Measurements from ENCODE around the gene HOMEZ. TPM values are rescaled to one million over a fixed set of nuclear protein-coding genes. Genes with fewer than 3 reads are reported as not detected.
A peak's percentile ranks its signal among the peaks of the same experiment; 100 is the strongest.
"Not testable (repeated sequence)": the region's sequence is repeated elsewhere in the genome, so short reads cannot be mapped to it uniquely, and the experiment has no call there.

HOMEZ gene
- total and polyA plus RNA-seq, 2 experiments from 2014 or later = 8.2 to 11.2 TPM

DNA sequence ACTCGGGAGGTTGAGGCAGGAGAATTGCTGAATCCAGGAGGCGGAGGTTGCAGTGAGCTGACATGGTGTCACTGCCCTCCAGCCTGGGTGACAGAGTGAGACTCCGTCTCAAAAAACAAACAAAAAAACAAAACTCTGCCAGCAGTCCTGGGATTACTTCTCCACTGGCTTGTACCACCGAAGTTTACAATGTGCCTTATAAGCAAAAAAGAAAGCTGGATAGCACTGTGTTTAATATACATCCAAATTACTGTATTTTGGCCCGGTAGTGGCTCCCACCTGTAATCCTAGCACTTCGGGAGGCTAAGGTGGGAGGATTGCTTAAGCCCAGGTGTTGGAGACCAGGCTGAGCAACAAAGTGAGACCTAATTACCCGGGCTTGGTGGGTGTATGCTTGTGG lies 16.7 kb downstream of the HOMEZ start:
- H3K9me2 ChIP-seq (replicated peaks; ENCODE audit: insufficient read depth) = no peaks in the 10 kb centered on the region

DNA sequence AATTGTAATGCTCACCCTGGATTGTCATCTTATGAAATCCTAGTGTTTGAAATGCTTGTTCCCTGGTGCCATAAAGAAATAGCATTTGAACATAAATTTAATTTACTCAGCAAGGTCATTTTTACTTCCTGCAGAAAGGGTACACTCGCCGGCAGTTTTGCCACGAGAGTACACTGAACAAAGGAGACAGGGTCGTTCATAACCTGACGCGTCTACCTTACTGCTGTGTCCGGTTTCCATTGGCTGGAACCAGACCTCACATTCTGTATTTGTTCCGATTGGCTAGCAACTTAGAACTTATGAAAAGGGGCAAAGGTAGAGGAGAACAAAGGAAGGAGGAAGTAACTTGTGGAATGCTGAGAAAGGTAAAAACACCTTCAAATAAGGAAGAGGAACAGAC lies 25.1 kb downstream of the HOMEZ start:
- H2AFZ ChIP-seq = peak overlapping the region; percentile 74
- H4K20me1 ChIP-seq (ENCODE audit: insufficient read depth, poor library complexity, severe bottlenecking); H3K9me2 ChIP-seq (replicated peaks; ENCODE audit: insufficient read depth): not testable (repeated sequence)

More for the DNA sequence above, 16.7 kb downstream of the HOMEZ start:
- no peak for DNase-seq (ENCODE audit: low spot score)
- no peak overlapping the region for H3K4me3 ChIP-seq
- no peak overlapping the region for H3K27ac ChIP-seq
- no peaks in the 10 kb centered on the region for H3K4me1 ChIP-seq (ENCODE audit: insufficient read depth)
- no peak overlapping the region for H2AFZ ChIP-seq
- H3K9me3 ChIP-seq (ENCODE audit: low read depth) = no peaks in the 10 kb centered on the region
- H4K20me1 ChIP-seq (ENCODE audit: insufficient read depth, poor library complexity, severe bottlenecking) = no peaks in the 10 kb centered on the region
- TF ChIP-seq EZH2phosphoT487 (IDR thresholded peaks at IDR 0.05; ENCODE audit: low read depth, severe bottlenecking, unreplicated experiment) (no peak), EZH2 (IDR thresholded peaks at IDR 0.05; ENCODE audit: borderline replicate concordance) (no peak)
- TF ChIP-seq, protein P1, sequence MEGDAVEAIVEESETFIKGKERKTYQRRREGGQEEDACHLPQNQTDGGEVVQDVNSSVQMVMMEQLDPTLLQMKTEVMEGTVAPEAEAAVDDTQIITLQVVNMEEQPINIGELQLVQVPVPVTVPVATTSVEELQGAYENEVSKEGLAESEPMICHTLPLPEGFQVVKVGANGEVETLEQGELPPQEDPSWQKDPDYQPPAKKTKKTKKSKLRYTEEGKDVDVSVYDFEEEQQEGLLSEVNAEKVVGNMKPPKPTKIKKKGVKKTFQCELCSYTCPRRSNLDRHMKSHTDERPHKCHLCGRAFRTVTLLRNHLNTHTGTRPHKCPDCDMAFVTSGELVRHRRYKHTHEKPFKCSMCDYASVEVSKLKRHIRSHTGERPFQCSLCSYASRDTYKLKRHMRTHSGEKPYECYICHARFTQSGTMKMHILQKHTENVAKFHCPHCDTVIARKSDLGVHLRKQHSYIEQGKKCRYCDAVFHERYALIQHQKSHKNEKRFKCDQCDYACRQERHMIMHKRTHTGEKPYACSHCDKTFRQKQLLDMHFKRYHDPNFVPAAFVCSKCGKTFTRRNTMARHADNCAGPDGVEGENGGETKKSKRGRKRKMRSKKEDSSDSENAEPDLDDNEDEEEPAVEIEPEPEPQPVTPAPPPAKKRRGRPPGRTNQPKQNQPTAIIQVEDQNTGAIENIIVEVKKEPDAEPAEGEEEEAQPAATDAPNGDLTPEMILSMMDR (IDR thresholded peaks at IDR 0.05; ENCODE audit: poor library complexity) = no peak
- no peaks in the 10 kb centered on the region for H3K36me3 ChIP-seq (replicated peaks; ENCODE audit: insufficient read depth, low read depth)
- no peaks in the 10 kb centered on the region for H3K79me2 ChIP-seq
- H3K27me3 ChIP-seq = peaks cover 2% of the 10 kb centered on the region
- no peak overlapping the region for H3K4me2 ChIP-seq
- WGBS (ENCODE audit: low lambda C conversion rate, missing lambda C conversion rate) = 94% methylated on average over 7 of the region's 7 CpGs

DNA sequence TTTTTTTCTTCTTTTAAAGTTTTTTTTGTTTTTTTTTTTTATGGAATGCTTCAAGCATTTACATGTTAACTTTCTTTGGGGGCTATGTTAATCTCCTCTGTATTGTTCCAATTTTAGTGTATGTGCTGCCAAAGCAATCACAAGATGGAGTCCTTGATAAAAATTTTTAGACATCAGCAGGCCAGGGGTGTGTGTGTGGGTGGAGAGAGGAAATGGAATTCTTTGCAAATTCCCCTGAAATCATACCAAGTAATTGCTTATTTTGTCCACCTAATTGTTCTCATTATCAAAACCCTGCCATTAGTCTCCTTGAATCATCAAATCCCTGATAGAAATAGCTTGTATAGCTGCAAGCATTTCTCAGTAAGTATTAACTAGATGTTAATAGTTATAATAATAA lies 26.5 kb downstream of the HOMEZ start:
- DNase-seq (ENCODE audit: low spot score) = no peak
- TF ChIP-seq EZH2 (IDR thresholded peaks at IDR 0.05; ENCODE audit: borderline replicate concordance) = no peak
- no peak for TF ChIP-seq EZH2phosphoT487 (IDR thresholded peaks at IDR 0.05; ENCODE audit: low read depth, severe bottlenecking, unreplicated experiment)
- TF ChIP-seq, protein P1 (IDR thresholded peaks at IDR 0.05; ENCODE audit: poor library complexity) = no peak
- no peaks in the 10 kb centered on the region for H3K79me2 ChIP-seq
- H4K20me1 ChIP-seq (ENCODE audit: insufficient read depth, poor library complexity, severe bottlenecking) = no peaks in the 10 kb centered on the region
- H3K9me2 ChIP-seq (replicated peaks; ENCODE audit: insufficient read depth) = no peaks in the 10 kb centered on the region
- H3K4me1 ChIP-seq (ENCODE audit: insufficient read depth) = peaks cover 3% of the 10 kb centered on the region
- H3K27me3 ChIP-seq = peaks cover 4% of the 10 kb centered on the region
- no peaks in the 10 kb centered on the region for H3K36me3 ChIP-seq (replicated peaks; ENCODE audit: insufficient read depth, low read depth)
- H3K27ac ChIP-seq = no peak overlapping the region
- no peak overlapping the region for H3K4me2 ChIP-seq
- H2AFZ ChIP-seq = no peak overlapping the region
- H3K4me3 ChIP-seq = no peak overlapping the region
- no peaks in the 10 kb centered on the region for H3K9me3 ChIP-seq (ENCODE audit: low read depth)

More for the DNA sequence above, 25.1 kb downstream of the HOMEZ start:
- not testable (repeated sequence) for H3K4me1 ChIP-seq (ENCODE audit: insufficient read depth); H3K36me3 ChIP-seq (replicated peaks; ENCODE audit: insufficient read depth, low read depth); H3K9me3 ChIP-seq (ENCODE audit: low read depth); H3K79me2 ChIP-seq; H3K4me3 ChIP-seq; H3K27me3 ChIP-seq
- DNase-seq (ENCODE audit: low spot score) = peak; percentile 24
- H3K4me2 ChIP-seq = peak overlapping the region; percentile 68
- H3K27ac ChIP-seq = peak overlapping the region; percentile 92
- 60% methylated on average over 8 of the region's 8 CpGs for WGBS (ENCODE audit: low lambda C conversion rate, missing lambda C conversion rate)

DNA sequence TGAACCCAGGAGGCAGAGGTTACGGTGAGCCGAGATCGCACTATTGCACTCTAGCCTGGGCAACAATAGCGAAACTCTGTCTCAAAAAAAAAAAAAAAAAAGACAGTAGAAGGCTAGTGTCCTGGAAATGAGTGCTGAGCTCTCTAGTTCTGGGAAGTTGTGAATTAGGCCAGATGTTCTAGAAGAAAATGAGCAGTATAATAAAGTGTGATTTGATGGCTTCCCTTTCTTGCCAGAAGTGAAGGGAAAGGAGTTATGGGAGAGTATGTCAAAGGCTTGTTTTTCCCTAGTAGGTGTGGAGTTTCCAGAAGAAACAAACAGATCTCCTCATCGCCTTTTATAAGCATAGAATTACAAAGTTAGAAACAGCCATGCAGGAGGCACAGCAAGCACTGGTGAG lies 27.7 kb downstream of the HOMEZ start:
- DNase-seq (ENCODE audit: low spot score) = no peak
- no peaks in the 10 kb centered on the region for H3K9me3 ChIP-seq (ENCODE audit: low read depth)
- TF ChIP-seq EZH2phosphoT487 (IDR thresholded peaks at IDR 0.05; ENCODE audit: low read depth, severe bottlenecking, unreplicated experiment) (no peak), EZH2 (IDR thresholded peaks at IDR 0.05; ENCODE audit: borderline replicate concordance) (no peak)
- TF ChIP-seq, protein P1 (IDR thresholded peaks at IDR 0.05; ENCODE audit: poor library complexity) = no peak
- H3K4me1 ChIP-seq (ENCODE audit: insufficient read depth) = peaks cover 3% of the 10 kb centered on the region
- H3K27ac ChIP-seq = no peak overlapping the region
- no peak overlapping the region for H3K4me2 ChIP-seq
- H4K20me1 ChIP-seq (ENCODE audit: insufficient read depth, poor library complexity, severe bottlenecking) = no peaks in the 10 kb centered on the region
- H3K4me3 ChIP-seq = no peak overlapping the region
- H3K79me2 ChIP-seq = no peaks in the 10 kb centered on the region
- no peaks in the 10 kb centered on the region for H3K9me2 ChIP-seq (replicated peaks; ENCODE audit: insufficient read depth)
- no peaks in the 10 kb centered on the region for H3K36me3 ChIP-seq (replicated peaks; ENCODE audit: insufficient read depth, low read depth)
- H3K27me3 ChIP-seq = no peaks in the 10 kb centered on the region
- H2AFZ ChIP-seq = no peak overlapping the region
- WGBS (ENCODE audit: low lambda C conversion rate, missing lambda C conversion rate) = 84% methylated on average over 5 of the region's 5 CpGs
